BJ (cell line): ENCODE data around the gene PAX1. TPM values are rescaled to one million over a fixed set of nuclear protein-coding genes. Genes with fewer than 3 reads are reported as not detected.
A peak's percentile ranks its signal among the peaks of the same experiment; 100 is the strongest.

ENCODE experiments used
- CTCF ChIA-PET: fragments of 350-600 bp; formaldehyde crosslinking; extraction: SDS; loops from one replicate; lab custom pipeline; 2021; ENCODE audit warnings: antibody characterized with exemption, inconsistent platforms; lab: Yijun Ruan, JAX
- POLR2A ChIA-PET: fragments of 300-600 bp; sonication (Branson Sonifier 250); formaldehyde crosslinking; extraction: SDS; loops from one replicate; lab custom pipeline; 2021; ENCODE audit warnings: antibody characterized with exemption; lab: Charles Lee
- DNase-seq: peaks from one replicate; pipeline ENCODE4 v3.0.0-alpha.2; 2011; ENCODE audit warnings: low read depth
- H3K27me3 ChIP-seq: 2 replicates; pipeline ENCODE4 v1.6.0; 2011; ENCODE audit warnings: low read length; ENCODE audit not compliant: control insufficient read depth, insufficient read depth
- H3K36me3 ChIP-seq: 2 replicates; pipeline ENCODE4 v1.5.1; 2011; ENCODE audit warnings: low read length; ENCODE audit not compliant: control insufficient read depth, insufficient read depth
- H3K4me3 ChIP-seq: 2 replicates; pipeline ENCODE4 v1.5.1; 2011; ENCODE audit warnings: low read depth, mild to moderate bottlenecking, control low read depth, low read length
- polyA plus RNA-seq: library from polyadenylated mRNA; depleted of rRNA; stranded (reverse); fragments of >200 nt; gene quantifications from 2 replicates; pipeline ENCODE4 v1.2.3, GENCODE V29; 2011
- TF ChIP-seq, protein P1 (sequence below): IDR thresholded peaks from 2 replicates; pipeline ENCODE4 v1.5.1; 2011; ENCODE audit warnings: low read depth, mild to moderate bottlenecking, control low read depth, inconsistent platforms, low read length, moderate library complexity; ENCODE audit not compliant: insufficient read depth

The PAX1 gene
- polyA plus RNA-seq, 1 experiment, result not detected

DNA sequence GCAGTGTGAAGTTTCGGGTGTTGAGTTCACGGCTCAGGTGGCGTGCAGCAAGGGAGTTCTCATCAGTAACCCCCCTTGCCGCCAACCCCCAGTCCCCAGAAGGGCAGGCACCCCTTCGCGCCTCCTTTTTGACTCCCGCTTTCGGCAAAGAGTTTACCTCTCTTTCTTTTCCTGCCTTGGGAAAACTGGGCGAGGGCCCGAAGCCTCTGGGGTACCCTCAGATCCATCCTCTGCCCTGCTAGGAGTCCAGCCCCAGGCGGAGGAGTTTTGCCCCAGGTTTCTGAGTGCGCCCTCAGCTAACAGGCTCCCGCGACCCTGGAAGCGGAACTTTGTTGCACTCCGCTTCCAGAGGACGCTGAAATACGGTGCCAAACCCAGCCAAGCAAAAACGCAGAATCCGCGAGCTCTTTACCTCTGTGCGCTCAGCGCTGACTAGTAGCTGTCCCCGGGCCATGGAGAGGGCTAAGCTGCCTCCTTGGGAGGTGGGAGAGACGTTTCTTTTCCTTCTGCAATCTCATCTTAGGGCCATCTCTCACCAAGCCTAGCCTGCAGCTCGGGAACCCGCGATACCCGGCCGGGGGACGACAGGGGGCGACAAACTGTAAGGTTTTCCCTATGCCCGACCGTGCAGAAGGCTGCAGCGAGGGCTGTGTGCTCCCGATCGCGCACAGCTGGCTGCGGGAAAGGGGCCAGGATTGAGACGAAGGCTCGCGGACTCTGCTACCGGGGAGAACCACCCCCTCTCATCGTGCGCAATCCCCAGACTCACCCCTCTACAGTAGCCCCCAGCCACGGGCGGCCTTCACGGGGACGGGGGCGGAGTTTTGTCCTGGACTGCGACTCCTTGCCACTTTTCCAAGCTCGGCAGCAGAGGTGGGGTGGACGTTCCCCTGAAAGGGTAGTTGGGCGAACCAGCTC, 2.7 kb upstream of the PAX1 start:
- ChIA-PET POLR2A (no interaction called here), CTCF (interaction anchor here (1.1 to 1.8 kb wide), 4 partner anchors 11 to 70 kb away, joined by 3 to 9 read pairs (median 4); no protein-coding TSS in a partner anchor)
- DNase-seq, result no peak
- H3K27me3 ChIP-seq, result peaks cover 13% of the 10 kb centered on the region
- no peak overlapping the region for H3K4me3 ChIP-seq
- H3K36me3 ChIP-seq, result no peaks in the 10 kb centered on the region
- TF ChIP-seq, protein P1, sequence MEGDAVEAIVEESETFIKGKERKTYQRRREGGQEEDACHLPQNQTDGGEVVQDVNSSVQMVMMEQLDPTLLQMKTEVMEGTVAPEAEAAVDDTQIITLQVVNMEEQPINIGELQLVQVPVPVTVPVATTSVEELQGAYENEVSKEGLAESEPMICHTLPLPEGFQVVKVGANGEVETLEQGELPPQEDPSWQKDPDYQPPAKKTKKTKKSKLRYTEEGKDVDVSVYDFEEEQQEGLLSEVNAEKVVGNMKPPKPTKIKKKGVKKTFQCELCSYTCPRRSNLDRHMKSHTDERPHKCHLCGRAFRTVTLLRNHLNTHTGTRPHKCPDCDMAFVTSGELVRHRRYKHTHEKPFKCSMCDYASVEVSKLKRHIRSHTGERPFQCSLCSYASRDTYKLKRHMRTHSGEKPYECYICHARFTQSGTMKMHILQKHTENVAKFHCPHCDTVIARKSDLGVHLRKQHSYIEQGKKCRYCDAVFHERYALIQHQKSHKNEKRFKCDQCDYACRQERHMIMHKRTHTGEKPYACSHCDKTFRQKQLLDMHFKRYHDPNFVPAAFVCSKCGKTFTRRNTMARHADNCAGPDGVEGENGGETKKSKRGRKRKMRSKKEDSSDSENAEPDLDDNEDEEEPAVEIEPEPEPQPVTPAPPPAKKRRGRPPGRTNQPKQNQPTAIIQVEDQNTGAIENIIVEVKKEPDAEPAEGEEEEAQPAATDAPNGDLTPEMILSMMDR, result peak; percentile 31

DNA sequence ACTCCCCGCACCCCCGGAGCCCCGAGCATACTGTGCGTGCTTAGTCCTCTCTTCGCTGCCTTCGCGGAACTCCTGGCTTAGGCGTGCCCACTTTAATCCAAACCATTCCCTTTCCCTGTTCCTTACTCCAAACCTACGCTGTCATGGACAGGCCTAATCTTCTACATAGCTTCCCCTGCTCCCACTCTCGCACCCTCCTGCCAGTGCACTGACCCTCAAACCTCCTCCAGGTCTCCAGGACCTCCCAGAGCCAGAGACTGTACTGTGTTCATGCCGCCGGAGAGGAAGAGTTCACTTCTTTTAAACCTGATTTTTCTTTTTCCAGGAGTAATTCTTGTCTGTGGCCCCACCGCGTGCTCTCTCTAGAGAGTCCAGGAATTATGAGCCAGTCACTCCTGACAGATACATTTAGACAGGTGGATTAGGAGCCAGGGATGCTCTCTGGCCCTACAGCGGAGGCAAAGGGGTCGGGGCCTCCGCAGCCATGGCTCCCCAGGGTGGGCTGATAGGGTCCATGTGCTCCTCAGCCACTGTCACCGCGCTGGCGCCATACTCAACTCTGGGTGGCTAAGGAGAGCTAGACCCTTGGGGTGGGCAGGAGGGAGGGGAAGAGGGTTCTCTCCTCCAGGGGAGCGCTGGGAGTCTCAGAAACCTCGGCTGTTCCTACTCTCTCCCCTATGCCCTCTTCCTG, 1.6 kb upstream of the PAX1 start:
- POLR2A ChIA-PET, result no interaction called here
- TF ChIP-seq, protein P1, result no peak
- H3K36me3 ChIP-seq, result no peaks in the 10 kb centered on the region
- DNase-seq, result no peak
- H3K4me3 ChIP-seq, result no peak overlapping the region
- CTCF ChIA-PET, result interaction anchor here (1.1 to 1.8 kb wide), 4 partner anchors 12 to 69 kb away, joined by 3 to 9 read pairs (median 4); no protein-coding TSS in a partner anchor
- H3K27me3 ChIP-seq, result peaks cover 14% of the 10 kb centered on the region

DNA sequence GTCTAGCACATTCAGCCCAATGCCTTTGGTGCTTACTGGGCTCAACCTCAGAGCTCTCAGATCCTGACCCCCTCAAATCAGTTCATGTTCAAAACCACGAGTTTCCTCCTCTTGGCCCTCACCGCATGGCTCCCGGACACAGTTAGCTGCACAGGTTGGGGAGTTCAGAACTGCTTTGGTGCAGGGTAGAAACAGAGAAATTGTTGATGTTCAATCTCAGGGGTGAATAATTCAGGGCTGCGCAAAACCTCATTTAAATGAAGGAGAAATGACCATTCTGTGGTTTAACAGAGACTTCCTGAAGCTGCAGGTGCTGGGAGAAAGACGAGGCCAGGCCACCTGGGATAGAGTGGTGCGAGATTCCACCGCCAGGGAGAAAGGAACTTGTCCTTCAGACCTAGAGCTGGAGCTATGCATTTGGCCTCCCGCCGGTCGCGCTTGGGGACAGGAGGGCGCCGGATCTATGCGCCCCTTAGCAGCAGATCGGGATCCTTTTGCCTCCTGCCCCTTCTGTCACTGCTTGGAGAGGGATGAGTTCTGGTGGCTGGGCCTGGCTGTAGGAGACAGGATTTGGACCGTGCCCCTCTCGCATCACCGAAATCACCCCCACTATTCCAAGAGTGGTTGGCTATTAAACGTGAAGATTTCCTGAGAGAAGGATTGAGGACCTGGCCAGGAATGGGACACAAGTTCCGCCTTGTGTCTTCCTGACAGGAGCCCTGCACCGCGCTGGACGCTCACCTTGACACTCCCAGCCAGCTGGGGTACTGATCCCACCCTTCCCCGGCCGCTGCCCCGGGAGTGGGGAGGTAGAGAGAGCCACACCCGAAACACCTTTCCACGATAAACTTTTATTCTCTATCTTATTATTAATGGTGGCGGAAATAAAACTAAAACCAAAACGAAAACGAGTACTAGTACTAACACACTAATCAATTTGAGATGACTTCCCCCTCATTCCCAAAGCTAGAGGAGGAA, 767 bp upstream of the PAX1 start:
- POLR2A ChIA-PET, result no interaction called here
- CTCF ChIA-PET, result no interaction called here
- TF ChIP-seq, protein P1, result no peak
- DNase-seq, result no peak
- no peak overlapping the region for H3K4me3 ChIP-seq
- H3K36me3 ChIP-seq, result no peaks in the 10 kb centered on the region
- peaks cover 14% of the 10 kb centered on the region for H3K27me3 ChIP-seq

DNA sequence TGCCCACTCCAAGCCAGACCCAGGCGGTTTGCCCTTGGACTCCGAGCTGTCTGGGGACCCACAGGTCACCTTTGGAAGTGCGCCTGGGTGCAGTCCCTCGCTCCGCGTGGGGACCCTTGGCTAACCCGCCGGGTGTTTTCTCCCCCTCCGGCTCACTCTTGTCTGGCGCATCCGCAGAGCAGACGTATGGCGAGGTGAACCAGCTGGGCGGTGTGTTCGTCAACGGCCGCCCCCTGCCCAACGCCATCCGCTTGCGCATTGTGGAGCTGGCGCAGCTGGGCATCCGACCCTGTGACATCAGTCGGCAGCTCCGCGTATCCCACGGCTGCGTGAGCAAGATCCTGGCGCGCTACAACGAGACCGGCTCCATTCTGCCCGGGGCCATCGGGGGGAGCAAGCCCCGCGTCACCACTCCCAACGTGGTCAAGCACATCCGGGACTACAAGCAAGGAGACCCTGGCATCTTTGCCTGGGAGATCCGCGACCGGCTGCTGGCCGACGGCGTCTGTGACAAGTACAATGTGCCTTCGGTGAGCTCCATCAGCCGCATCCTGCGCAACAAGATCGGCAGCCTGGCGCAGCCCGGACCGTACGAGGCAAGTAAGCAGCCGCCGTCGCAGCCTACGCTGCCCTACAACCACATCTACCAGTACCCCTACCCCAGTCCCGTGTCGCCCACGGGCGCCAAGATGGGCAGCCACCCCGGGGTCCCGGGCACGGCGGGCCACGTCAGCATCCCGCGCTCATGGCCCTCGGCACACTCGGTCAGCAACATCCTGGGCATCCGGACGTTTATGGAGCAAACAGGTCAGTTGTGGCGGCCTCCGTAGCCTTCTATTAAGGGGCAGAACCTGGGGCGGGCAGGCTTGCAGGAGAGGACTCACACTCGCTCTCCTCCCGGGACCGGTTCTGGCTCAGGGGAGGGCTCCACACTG, 1.1 kb downstream of the PAX1 start:
- POLR2A ChIA-PET, result no interaction called here
- CTCF ChIA-PET, result interaction anchor here (2.9 kb wide), 1 partner anchor 12 kb away, joined by 16 read pairs; no protein-coding TSS in a partner anchor
- TF ChIP-seq, protein P1, result no peak
- no peak for DNase-seq
- Histone ChIP-seq H3K4me3 (no peak overlapping the region), H3K27me3 (peaks cover 12% of the 10 kb centered on the region), H3K36me3 (no peaks in the 10 kb centered on the region)
